ENCODE results near the gene LPP.

DNA sequence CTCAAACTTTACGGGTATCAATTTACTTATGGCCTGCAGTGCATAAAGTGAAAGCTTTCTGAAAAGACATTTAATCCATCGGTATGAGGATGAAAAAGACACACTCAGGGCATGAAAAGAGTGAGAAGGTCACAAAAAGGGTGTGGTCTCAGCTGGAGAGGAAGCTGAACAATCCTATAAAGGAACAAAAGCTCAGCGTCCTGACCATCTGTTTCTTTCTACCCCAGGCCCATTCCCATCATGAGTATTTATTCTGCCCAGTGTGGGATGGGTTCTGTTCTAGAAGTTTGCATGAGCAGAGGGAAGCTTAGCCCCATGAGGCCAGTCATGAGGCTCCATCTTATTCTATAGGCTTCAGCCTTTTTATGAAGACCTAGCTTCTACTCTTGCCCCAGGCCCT, 144.6 kb downstream of the LPP start:
- TF ChIP-seq RAD21 (IDR thresholded peaks at IDR 0.05; ENCODE audit: low read length) (no peak), RFX5 (IDR thresholded peaks at IDR 0.05; ENCODE audit: low read depth, low read length) (no peak), MXI1 (IDR thresholded peaks at IDR 0.05; ENCODE audit: borderline replicate concordance, low read depth, low read length) (no peak), POLR2A (IDR thresholded peaks at IDR 0.05; ENCODE audit: low read depth, low read length) (no peak), CHD1 (IDR thresholded peaks at IDR 0.05; ENCODE audit: low read depth, low read length) (no peak), BHLHE40 (IDR thresholded peaks at IDR 0.05; ENCODE audit: low read depth, low read length) (no peak), MAZ (IDR thresholded peaks at IDR 0.05; ENCODE audit: borderline replicate concordance, low read depth, low read length) (no peak), SMC3 (IDR thresholded peaks at IDR 0.05; ENCODE audit: low read depth, low read length) (no peak), FOS (IDR thresholded peaks at IDR 0.05; ENCODE audit: low read depth, low read length) (no peak), CEBPB (IDR thresholded peaks at IDR 0.05; ENCODE audit: low read depth, low read length) (no peak), RCOR1 (IDR thresholded peaks at IDR 0.05; ENCODE audit: insufficient replicate concordance, low read length) (no peak)
- TF ChIP-seq, protein P1, sequence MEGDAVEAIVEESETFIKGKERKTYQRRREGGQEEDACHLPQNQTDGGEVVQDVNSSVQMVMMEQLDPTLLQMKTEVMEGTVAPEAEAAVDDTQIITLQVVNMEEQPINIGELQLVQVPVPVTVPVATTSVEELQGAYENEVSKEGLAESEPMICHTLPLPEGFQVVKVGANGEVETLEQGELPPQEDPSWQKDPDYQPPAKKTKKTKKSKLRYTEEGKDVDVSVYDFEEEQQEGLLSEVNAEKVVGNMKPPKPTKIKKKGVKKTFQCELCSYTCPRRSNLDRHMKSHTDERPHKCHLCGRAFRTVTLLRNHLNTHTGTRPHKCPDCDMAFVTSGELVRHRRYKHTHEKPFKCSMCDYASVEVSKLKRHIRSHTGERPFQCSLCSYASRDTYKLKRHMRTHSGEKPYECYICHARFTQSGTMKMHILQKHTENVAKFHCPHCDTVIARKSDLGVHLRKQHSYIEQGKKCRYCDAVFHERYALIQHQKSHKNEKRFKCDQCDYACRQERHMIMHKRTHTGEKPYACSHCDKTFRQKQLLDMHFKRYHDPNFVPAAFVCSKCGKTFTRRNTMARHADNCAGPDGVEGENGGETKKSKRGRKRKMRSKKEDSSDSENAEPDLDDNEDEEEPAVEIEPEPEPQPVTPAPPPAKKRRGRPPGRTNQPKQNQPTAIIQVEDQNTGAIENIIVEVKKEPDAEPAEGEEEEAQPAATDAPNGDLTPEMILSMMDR (conservative IDR thresholded peaks at IDR 0.05; ENCODE audit: low read depth, low read length), result no peak
- TF ChIP-seq, protein P2, sequence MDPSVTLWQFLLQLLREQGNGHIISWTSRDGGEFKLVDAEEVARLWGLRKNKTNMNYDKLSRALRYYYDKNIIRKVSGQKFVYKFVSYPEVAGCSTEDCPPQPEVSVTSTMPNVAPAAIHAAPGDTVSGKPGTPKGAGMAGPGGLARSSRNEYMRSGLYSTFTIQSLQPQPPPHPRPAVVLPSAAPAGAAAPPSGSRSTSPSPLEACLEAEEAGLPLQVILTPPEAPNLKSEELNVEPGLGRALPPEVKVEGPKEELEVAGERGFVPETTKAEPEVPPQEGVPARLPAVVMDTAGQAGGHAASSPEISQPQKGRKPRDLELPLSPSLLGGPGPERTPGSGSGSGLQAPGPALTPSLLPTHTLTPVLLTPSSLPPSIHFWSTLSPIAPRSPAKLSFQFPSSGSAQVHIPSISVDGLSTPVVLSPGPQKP (IDR thresholded peaks at IDR 0.05; ENCODE audit: borderline replicate concordance, low read depth, low read length), result no peak
- TF ChIP-seq, protein P3, sequence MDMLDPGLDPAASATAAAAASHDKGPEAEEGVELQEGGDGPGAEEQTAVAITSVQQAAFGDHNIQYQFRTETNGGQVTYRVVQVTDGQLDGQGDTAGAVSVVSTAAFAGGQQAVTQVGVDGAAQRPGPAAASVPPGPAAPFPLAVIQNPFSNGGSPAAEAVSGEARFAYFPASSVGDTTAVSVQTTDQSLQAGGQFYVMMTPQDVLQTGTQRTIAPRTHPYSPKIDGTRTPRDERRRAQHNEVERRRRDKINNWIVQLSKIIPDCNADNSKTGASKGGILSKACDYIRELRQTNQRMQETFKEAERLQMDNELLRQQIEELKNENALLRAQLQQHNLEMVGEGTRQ (IDR thresholded peaks at IDR 0.05; ENCODE audit: low read depth, low read length), result no peak
